WTC11 (cell line): ENCODE data around the gene IL23R. TPM values are rescaled to one million over a fixed set of nuclear protein-coding genes. Genes with fewer than 3 reads are reported as not detected.
A peak's percentile ranks its signal among the peaks of the same experiment; 100 is the strongest.

Experiments
- ATAC-seq: fragments of 200-7000 bp; cut with Tn5 transposase; 2 replicates; pipeline ENCODE4 v1.10.0; 2021; ENCODE audit warnings: mild to moderate bottlenecking, moderate library complexity
- CTCF ChIA-PET: fragments of 300-600 bp; sonication (Branson Sonifier 250); formaldehyde crosslinking; loops from one replicate; lab custom pipeline; 2021; ENCODE audit warnings: antibody characterized with exemption; lab: Charles Lee
- POLR2A ChIA-PET: fragments of 350-600 bp; sonication (Branson Sonifier 250); formaldehyde crosslinking; loops from one replicate; lab custom pipeline; 2021; ENCODE audit warnings: antibody characterized with exemption; lab: Charles Lee
- DNase-seq: peaks from one replicate; pipeline ENCODE4 v3.0.0; 2021; ENCODE audit warnings: low spot score
- H3K27ac Mint-ChIP-seq: 2 replicates; pipeline ENCODE4 v1.8.0; 2021; ENCODE audit warnings: mixed read lengths
- H3K27me3 Mint-ChIP-seq: 2 replicates; pipeline ENCODE4 v1.8.0; 2021; ENCODE audit warnings: low read depth, mild to moderate bottlenecking, moderate library complexity, mixed read lengths
- H3K36me3 Mint-ChIP-seq: 2 replicates; pipeline ENCODE4 v1.8.0; 2021; ENCODE audit warnings: mixed read lengths
- H3K4me1 Mint-ChIP-seq: 2 replicates; pipeline ENCODE4 v1.8.0; 2022; ENCODE audit warnings: mixed read lengths
- H3K4me3 Mint-ChIP-seq: 2 replicates; pipeline ENCODE4 v1.8.0; 2021; ENCODE audit warnings: mild to moderate bottlenecking, moderate library complexity, mixed read lengths
- H3K9me3 Mint-ChIP-seq: 2 replicates; pipeline ENCODE4 v1.8.0; 2021; ENCODE audit warnings: mixed read lengths
- ATF2 ChIP-seq: sonication (generic); formaldehyde crosslinking; IDR thresholded peaks from 2 replicates; pipeline ENCODE4 v1.8.1; 2022; ENCODE audit warnings: low read depth, missing genetic modification reagents, borderline replicate concordance
- E2F5 ChIP-seq: sonication (generic); formaldehyde crosslinking; IDR thresholded peaks from 2 replicates; pipeline ENCODE4 v1.8.1; 2022; ENCODE audit warnings: mild to moderate bottlenecking, moderate library complexity, missing genetic modification reagents
- ERG ChIP-seq: fragments of 250-450 bp; sonication (Bioruptor Pico); IDR thresholded peaks from 2 replicates; pipeline ENCODE4 v1.8.0; 2021; ENCODE audit warnings: mild to moderate bottlenecking
- FOXK1 ChIP-seq: sonication (generic); formaldehyde crosslinking; IDR thresholded peaks from 2 replicates; pipeline ENCODE4 v1.8.0; 2022; ENCODE audit warnings: mild to moderate bottlenecking, moderate library complexity, missing genetic modification reagents
- HMGXB4 ChIP-seq: sonication (generic); formaldehyde crosslinking; IDR thresholded peaks from 2 replicates; pipeline ENCODE4 v1.8.1; 2023; ENCODE audit warnings: mild to moderate bottlenecking, moderate library complexity, missing genetic modification reagents
- IRF1 ChIP-seq: sonication (generic); formaldehyde crosslinking; IDR thresholded peaks from 2 replicates; pipeline ENCODE4 v1.8.0; 2023; ENCODE audit warnings: missing genetic modification reagents
- IRF2 ChIP-seq: sonication (generic); formaldehyde crosslinking; IDR thresholded peaks from 2 replicates; pipeline ENCODE4 v1.8.0; 2022; ENCODE audit warnings: low read depth, missing genetic modification reagents, borderline replicate concordance
- JUN ChIP-seq: sonication (generic); formaldehyde crosslinking; IDR thresholded peaks from 2 replicates; pipeline ENCODE4 v1.8.0; 2023; ENCODE audit warnings: mild to moderate bottlenecking, missing genetic modification reagents
- MLX ChIP-seq: sonication (generic); formaldehyde crosslinking; IDR thresholded peaks from 2 replicates; pipeline ENCODE4 v1.8.1; 2023; ENCODE audit warnings: mild to moderate bottlenecking, missing genetic modification reagents, moderate library complexity
- NFATC4 ChIP-seq: fragments of 250-450 bp; sonication (Bioruptor Pico); IDR thresholded peaks from 2 replicates; pipeline ENCODE4 v1.9.0; 2021; ENCODE audit warnings: mild to moderate bottlenecking
- OVOL2 ChIP-seq: fragments of 250-450 bp; sonication (Bioruptor Pico); IDR thresholded peaks from 2 replicates; pipeline ENCODE4 v1.9.0; 2021; ENCODE audit warnings: mild to moderate bottlenecking, borderline replicate concordance
- TCF7 ChIP-seq: sonication (generic); formaldehyde crosslinking; IDR thresholded peaks from 2 replicates; pipeline ENCODE4 v1.8.0; 2022; ENCODE audit warnings: mild to moderate bottlenecking, low read depth, missing genetic modification reagents, moderate library complexity
- TP53 ChIP-seq: sonication (generic); formaldehyde crosslinking; IDR thresholded peaks from 2 replicates; pipeline ENCODE4 v1.8.1; 2023; ENCODE audit warnings: mild to moderate bottlenecking, missing genetic modification reagents
- USF2 ChIP-seq: sonication (generic); formaldehyde crosslinking; IDR thresholded peaks from 2 replicates; pipeline ENCODE4 v1.8.1; 2023; ENCODE audit warnings: mild to moderate bottlenecking, missing genetic modification reagents, moderate library complexity
- ZNF396 ChIP-seq: fragments of 250-450 bp; sonication (Bioruptor Pico); IDR thresholded peaks from 2 replicates; pipeline ENCODE4 v1.8.0; 2021; ENCODE audit warnings: mild to moderate bottlenecking, moderate library complexity, borderline replicate concordance
- ZNF512 ChIP-seq: sonication (generic); formaldehyde crosslinking; IDR thresholded peaks from 2 replicates; pipeline ENCODE4 v1.8.1; 2022; ENCODE audit warnings: missing genetic modification reagents, borderline replicate concordance
- ZSCAN18 ChIP-seq: fragments of 250-450 bp; sonication (Bioruptor Pico); IDR thresholded peaks from 2 replicates; pipeline ENCODE4 v2.1.2; 2022; ENCODE audit warnings: mild to moderate bottlenecking, moderate library complexity
- total RNA-seq: library from RNA; stranded (reverse); gene quantifications from 3 replicates; pipeline ENCODE4 v1.2.3, GENCODE V29; 2021

The IL23R gene
- total RNA-seq, 1 experiment from 2014 or later: not detected

- DNase-seq (peak; percentile 21), ATAC-seq (peak; percentile 87)
- no peak for TF ChIP-seq TP53
- no peak for TF ChIP-seq TCF7 (CRISPR knock-in tag)
- TF ChIP-seq ZNF512 (CRISPR knock-in tag): no peak
- TF ChIP-seq ATF2 (CRISPR knock-in tag): no peak
- no peak for TF ChIP-seq USF2 (CRISPR knock-in tag)
- no peak for TF ChIP-seq IRF1 (CRISPR knock-in tag)
- no peak for TF ChIP-seq IRF2
- TF ChIP-seq NFATC4 (CRISPR knock-in tag): no peak
- no peak for TF ChIP-seq E2F5 (CRISPR knock-in tag)
- TF ChIP-seq MLX (CRISPR knock-in tag): no peak
- no peak for TF ChIP-seq ZSCAN18 (CRISPR knock-in tag)
- H3K9me3 Mint-ChIP-seq: no peaks in the 10 kb centered on the region
- no peaks in the 10 kb centered on the region for H3K36me3 Mint-ChIP-seq
- H3K27ac Mint-ChIP-seq: peak overlapping the region; percentile 79; the same call in 1 of the 2 replicates
- ChIA-PET POLR2A (interaction anchor here (0.5 to 0.6 kb wide), 2 partner anchors 81 to 1265 kb away, joined by 3 read pairs; no protein-coding TSS in a partner anchor), CTCF (interaction anchor here (0.6 to 2.9 kb wide), 12 partner anchors 8 to 439 kb away, joined by 3 to 35 read pairs (median 4); partner anchors contain the start of gene IL12RB2)
- H3K4me1 Mint-ChIP-seq: peaks cover 54% of the 10 kb centered on the region
- no peaks in the 10 kb centered on the region for H3K27me3 Mint-ChIP-seq
- H3K4me3 Mint-ChIP-seq: peak overlapping the region; percentile 12; the same call in 1 of the 2 replicates
Observed at GRCh38 chr1:67261680-67262079, 95.4 kb downstream of the IL23R start.

- no peak for ATAC-seq
- no peaks in the 10 kb centered on the region for H3K36me3 Mint-ChIP-seq
- H3K27ac Mint-ChIP-seq: no peak overlapping the region
- H3K4me3 Mint-ChIP-seq: no peak overlapping the region
- DNase-seq: no peak
- no peak for TF ChIP-seq OVOL2
- TF ChIP-seq FOXK1 (CRISPR knock-in tag): no peak
- TF ChIP-seq USF2 (CRISPR knock-in tag): no peak
- TF ChIP-seq HMGXB4 (CRISPR knock-in tag): no peak
- TF ChIP-seq ZNF396: no peak
- no peak for TF ChIP-seq JUN (CRISPR knock-in tag)
- TF ChIP-seq ERG (CRISPR knock-in tag): no peak
- ChIA-PET POLR2A (no interaction called here), CTCF (interaction anchor here (1.1 to 2.9 kb wide), 4 partner anchors 9 to 201 kb away, joined by 3 to 35 read pairs (median 4); no protein-coding TSS in a partner anchor)
- H3K4me1 Mint-ChIP-seq: peaks cover 45% of the 10 kb centered on the region
- H3K9me3 Mint-ChIP-seq: no peaks in the 10 kb centered on the region
- no peaks in the 10 kb centered on the region for H3K27me3 Mint-ChIP-seq
Observed at GRCh38 chr1:67262735-67263134, 96.5 kb downstream of the IL23R start.
